Neutrophil (primary cell): ENCODE results near the gene UROD.

Experiments used
- H3K27ac ChIP-seq: fragments of 200-600 bp; sonication (generic); 2 replicates; pipeline ENCODE4 v1.5.1; 2016; ENCODE audit warnings: mild to moderate bottlenecking, moderate library complexity
- H3K27me3 ChIP-seq: fragments of 200-600 bp; sonication (generic); 2 replicates; pipeline ENCODE4 v1.6.0; 2016; ENCODE audit warnings: mild to moderate bottlenecking
- H3K36me3 ChIP-seq: fragments of 200-600 bp; sonication (generic); 2 replicates; pipeline ENCODE4 v1.5.1; 2017
- H3K4me1 ChIP-seq, 2 experiments: fragments of 200-600 bp in 1 of 2; sonication (generic) in 1 of 2; 1 replicate in 1 of 2; 2 replicates in 1 of 2; pipeline versions ENCODE4 v1.5.1 to v1.6.1; 2013 to 2016; ENCODE audit warnings: low read depth in 1 of 2, low read length in 1 of 2, mild to moderate bottlenecking in 1 of 2, moderate library complexity in 1 of 2; ENCODE audit not compliant: control insufficient read depth in 1 of 2, insufficient read depth in 1 of 2
- H3K4me3 ChIP-seq, 2 experiments: fragments of 200-600 bp in 1 of 2; sonication (generic) in 1 of 2; 1 replicate in 1 of 2; 2 replicates in 1 of 2; pipeline ENCODE4 v1.5.1; 2013 to 2016; ENCODE audit warnings: low read depth in 1 of 2, low read length in 1 of 2, mild to moderate bottlenecking in 1 of 2, moderate library complexity in 1 of 2
- H3K9me3 ChIP-seq: fragments of 200-600 bp; sonication (generic); 2 replicates; pipeline ENCODE4 v1.5.1; 2016
- CTCF ChIP-seq: fragments of 200-600 bp; sonication (generic); IDR thresholded peaks from 2 replicates; pipeline ENCODE4 v1.5.1; 2016; ENCODE audit warnings: antibody characterized with exemption

The UROD gene

GRCh38 chr1:45008516-45008915 lies 3.5 kb upstream of the UROD start:
- H3K36me3 ChIP-seq, result peaks cover 63% of the 10 kb centered on the region
- no peaks in the 10 kb centered on the region for H3K27me3 ChIP-seq
- no peaks in the 10 kb centered on the region for H3K9me3 ChIP-seq
- no peak overlapping the region for H3K27ac ChIP-seq
- TF ChIP-seq CTCF, result no peak
- no peak overlapping the region for H3K4me3 ChIP-seq
- H3K4me1 ChIP-seq, result peaks cover 35 to 40% of the 10 kb centered on the region in 2 experiments

DNA sequence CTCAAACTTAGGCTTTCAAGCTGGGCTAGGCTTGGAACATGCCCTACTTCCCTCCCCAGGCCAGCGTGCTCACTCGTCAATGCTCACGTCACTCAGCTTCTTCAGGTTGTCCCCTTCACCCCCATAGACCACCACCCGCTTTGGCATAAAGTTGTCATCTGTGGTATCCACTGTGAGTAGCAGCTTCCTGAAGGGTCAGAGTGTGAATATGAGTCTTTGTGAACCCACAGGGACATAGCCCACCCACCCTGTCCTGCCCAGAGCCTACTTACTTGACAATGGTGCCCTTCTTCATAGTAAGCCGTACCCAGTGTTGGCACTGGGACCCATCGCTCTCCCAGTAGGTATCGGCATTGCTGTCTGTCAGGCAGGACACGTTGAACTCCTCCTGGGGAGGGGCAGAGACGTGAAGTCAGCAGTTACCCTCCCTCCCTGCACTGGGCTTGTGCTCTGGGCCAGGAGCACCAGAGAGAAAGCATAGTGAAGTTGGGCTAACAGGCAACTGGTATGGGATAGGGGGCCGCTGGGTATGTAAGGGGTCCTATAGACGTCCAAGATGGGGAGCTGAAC lies 2.7 kb upstream of the UROD start:
- Histone ChIP-seq H3K27ac (no peak overlapping the region), H3K9me3 (no peaks in the 10 kb centered on the region), H3K36me3 (peaks cover 54% of the 10 kb centered on the region), H3K4me3 (no peak overlapping the region), H3K4me1 (peaks cover 35 to 42% of the 10 kb centered on the region in 2 experiments), H3K27me3 (no peaks in the 10 kb centered on the region)
- TF ChIP-seq CTCF, result no peak

DNA sequence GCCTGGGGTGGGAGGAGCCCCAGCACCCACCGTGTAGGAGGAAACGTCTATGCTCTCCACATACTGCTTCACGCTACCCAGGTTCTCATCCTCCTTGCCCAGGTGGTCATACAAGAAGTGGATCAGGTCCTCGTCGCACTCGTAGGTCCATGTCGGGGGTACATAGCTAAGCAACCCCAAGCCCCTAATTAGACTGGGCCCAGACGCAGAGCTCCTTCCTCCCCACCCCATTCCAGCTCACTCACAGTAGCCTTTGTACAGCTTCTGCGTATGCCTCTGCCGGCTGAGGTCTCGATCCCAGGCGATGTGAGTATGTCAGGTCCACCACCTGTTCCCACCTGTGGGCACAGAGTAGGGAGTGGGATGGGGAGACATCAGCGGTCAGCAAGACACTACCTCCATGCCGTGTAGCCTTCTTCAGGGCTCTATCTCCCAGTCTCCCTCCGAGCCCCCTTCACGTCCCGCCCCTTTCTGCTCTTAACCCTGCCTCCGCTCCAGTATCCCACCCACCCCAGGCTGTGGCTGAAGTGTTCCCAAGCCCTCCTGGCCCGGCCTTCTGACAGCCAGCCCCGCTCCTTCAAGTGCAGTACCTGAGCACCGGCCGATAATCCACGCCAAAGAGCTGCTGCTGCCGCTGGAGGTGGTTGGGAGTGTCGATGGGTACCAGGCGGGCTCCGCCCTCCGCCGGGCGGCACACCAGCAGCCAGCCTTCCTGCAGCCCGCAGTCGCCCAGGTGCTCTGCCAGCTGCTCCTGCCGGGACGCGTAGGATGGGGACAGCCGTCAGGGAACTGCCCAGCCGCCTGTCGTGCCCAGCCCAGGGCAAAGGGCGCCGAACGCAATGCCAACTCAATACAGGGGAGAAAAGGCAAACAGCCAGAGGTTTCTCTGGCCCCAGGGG lies 1.8 kb upstream of the UROD start:
- Histone ChIP-seq H3K4me1 (peaks cover 35 to 45% of the 10 kb centered on the region in 2 experiments), H3K27me3 (no peaks in the 10 kb centered on the region), H3K27ac (peak overlapping the region; percentile 79), H3K36me3 (peaks cover 53% of the 10 kb centered on the region), H3K4me3 (peak overlapping the region; percentile 72 to 94), H3K9me3 (no peaks in the 10 kb centered on the region)
- no peak for TF ChIP-seq CTCF

DNA sequence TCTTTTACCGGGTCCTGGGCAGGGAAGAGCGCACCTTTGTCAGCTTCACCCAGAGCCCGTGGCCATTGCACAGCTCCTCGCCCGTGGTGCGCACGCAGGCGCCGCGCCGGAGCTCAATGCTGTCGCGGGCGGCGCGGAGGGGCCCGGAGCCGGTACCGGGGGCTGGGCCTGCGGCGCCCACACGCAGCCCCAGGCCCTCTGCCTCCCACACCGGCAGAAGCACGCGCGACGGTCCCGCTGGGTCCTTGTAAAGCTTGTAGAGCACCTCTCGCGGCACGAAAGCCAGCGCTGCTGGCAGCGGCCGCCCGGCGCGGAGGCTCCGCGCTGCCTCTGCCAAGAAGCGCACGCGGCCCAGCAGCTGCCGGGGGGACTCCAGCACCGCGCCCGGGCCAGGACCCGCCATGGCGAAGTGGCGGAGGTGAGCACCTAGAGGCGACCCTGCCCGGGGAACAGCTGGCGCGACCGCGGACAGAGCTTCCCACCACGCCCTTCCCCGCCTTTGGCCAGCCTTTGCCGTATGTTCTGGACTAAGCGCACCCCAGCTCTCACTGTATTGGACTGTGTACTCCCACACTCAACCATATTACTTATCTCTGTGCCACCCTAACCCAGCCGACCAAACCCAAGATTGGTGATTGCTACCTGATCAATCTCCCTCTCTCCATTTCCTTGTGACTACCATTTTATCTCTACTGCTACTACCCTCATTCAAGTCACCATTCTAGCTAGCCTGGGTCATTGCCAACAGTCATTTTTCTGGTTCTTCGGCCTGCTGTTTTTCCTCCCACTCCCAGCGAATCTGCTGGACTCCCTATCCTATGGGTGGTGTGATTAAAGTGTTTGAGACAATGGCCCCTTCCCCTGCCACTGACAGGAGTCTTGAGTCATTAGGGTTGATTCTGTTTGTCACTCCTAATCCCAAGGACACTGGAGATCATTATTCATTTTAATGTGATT lies 921 bp upstream of the UROD start, which contains the start of gene HECTD3:
HECTD3 (minus strand) TSS at position 470 of the 957 bp plus-strand sequence; CDS start at position 403, 67 bp downstream.
- peak within 1 kb of the TSS; percentile 79 for H3K27ac ChIP-seq
- peaks cover 35 to 45% of the 10 kb centered on the region in 2 experiments for H3K4me1 ChIP-seq
- H3K4me3 ChIP-seq, result peak within 1 kb of the TSS; percentile 72 to 94
- TF ChIP-seq CTCF, result no peak
- peaks cover 49% of the 10 kb centered on the region for H3K36me3 ChIP-seq
- no peaks in the 10 kb centered on the region for H3K9me3 ChIP-seq
- no peaks in the 10 kb centered on the region for H3K27me3 ChIP-seq

DNA sequence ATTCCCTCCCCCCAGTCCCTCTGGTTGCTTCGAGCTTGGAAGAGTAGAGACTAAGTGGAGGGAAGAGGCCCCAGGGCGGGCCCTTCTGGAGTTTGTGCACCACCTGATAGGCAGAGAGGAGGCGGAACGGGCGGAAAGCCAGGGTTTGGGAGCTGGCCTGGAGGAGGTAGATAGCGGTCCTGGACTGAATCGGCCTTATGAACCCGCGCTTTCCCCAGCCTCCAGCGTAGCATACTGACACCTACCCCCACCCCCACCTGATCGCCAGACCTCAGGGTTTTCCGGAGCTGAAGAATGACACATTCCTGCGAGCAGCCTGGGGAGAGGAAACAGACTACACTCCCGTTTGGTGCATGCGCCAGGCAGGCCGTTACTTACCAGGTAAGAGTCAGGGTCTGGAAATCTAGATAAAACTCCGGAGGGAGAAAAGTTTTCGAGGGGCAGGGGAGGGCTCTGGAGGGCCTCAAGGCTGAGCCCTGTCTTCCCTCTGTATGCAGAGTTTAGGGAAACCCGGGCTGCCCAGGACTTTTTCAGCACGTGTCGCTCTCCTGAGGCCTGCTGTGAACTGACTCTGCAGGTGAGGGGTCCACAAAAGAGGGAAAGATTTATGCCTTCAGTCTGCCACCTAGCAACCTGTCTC lies 705 bp downstream of the UROD start:
- H3K4me1 ChIP-seq, result peaks cover 35 to 45% of the 10 kb centered on the region in 2 experiments
- H3K36me3 ChIP-seq, result peaks cover 33% of the 10 kb centered on the region

More for the DNA sequence above, 705 bp downstream of the UROD start:
- H3K27me3 ChIP-seq, result no peaks in the 10 kb centered on the region
- peak overlapping the region; percentile 72 to 94 for H3K4me3 ChIP-seq
- peak overlapping the region; percentile 79 for H3K27ac ChIP-seq
- TF ChIP-seq CTCF, result no peak
- no peaks in the 10 kb centered on the region for H3K9me3 ChIP-seq
